GM12872 (cell line): ENCODE results near the gene UNCX.

ENCODE experiments used
- TF ChIP-seq, protein P1 (sequence below): IDR thresholded peaks from 3 replicates; pipeline ENCODE4 v1.5.1; 2011; ENCODE audit warnings: low read depth, mild to moderate bottlenecking, low read length, moderate library complexity; ENCODE audit not compliant: insufficient read depth

UNCX gene

DNA sequence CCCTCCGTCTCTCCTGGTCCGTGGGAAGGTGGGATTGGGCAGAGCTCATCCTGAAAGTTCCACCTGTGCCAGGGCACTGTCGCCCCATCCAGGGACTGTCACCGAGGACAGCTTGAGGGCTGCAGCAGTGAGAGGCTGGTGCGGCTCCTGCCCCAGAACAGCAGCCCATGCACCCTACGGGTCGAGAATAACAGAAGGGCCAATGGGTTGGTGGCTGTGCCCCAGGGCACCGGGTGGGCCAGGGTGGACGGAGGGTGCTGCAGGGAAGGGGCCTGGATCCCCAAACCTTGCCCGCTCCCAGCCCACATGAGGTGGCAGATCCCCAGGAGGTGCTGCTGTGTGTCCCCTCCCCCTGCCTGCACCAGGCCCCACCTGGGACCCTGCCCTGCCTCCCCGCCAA lies 23.9 kb downstream of the UNCX start:
- TF ChIP-seq, protein P1, sequence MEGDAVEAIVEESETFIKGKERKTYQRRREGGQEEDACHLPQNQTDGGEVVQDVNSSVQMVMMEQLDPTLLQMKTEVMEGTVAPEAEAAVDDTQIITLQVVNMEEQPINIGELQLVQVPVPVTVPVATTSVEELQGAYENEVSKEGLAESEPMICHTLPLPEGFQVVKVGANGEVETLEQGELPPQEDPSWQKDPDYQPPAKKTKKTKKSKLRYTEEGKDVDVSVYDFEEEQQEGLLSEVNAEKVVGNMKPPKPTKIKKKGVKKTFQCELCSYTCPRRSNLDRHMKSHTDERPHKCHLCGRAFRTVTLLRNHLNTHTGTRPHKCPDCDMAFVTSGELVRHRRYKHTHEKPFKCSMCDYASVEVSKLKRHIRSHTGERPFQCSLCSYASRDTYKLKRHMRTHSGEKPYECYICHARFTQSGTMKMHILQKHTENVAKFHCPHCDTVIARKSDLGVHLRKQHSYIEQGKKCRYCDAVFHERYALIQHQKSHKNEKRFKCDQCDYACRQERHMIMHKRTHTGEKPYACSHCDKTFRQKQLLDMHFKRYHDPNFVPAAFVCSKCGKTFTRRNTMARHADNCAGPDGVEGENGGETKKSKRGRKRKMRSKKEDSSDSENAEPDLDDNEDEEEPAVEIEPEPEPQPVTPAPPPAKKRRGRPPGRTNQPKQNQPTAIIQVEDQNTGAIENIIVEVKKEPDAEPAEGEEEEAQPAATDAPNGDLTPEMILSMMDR: no peak

DNA sequence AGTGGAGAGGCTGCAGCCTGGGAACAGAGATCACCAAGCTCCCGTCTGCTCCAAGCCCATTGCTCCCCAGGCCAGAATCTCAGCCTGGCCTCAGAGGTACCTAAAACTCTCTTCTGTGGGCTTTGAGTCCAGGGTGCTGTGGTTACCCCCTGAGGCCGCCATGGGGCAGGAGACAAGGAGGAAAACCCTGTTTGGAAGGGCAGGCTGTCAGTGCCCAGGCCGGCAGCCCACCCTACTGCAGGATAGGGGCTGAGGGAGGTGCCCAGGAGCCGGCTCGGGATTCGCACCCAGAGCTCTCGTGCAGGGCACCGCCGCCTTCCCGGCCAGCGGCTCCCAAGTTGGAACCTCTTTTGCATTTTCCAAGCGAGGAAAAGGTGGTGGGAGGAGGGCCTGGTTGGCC lies 24.5 kb downstream of the UNCX start:
- TF ChIP-seq, protein P1: no peak

DNA sequence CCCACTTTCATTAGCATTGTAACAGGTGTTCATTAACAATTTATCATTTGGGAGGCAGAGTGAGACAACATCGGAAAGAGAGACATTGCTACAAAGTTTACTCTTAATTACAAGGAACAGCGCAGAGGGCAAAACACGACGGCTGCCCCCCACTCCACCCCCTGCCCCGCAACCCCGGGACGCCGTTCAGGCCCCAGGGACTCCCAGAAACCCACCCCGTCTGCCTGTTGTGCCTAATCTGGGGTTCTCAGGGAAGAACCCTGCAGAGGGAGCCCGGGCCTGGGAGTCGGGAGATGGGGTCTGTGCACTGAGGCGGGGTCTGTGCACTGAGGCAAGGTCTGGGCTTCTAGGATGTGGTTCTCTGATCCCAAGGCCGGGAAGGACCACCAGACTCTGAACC lies 25.2 kb downstream of the UNCX start:
- TF ChIP-seq, protein P1: no peak

DNA sequence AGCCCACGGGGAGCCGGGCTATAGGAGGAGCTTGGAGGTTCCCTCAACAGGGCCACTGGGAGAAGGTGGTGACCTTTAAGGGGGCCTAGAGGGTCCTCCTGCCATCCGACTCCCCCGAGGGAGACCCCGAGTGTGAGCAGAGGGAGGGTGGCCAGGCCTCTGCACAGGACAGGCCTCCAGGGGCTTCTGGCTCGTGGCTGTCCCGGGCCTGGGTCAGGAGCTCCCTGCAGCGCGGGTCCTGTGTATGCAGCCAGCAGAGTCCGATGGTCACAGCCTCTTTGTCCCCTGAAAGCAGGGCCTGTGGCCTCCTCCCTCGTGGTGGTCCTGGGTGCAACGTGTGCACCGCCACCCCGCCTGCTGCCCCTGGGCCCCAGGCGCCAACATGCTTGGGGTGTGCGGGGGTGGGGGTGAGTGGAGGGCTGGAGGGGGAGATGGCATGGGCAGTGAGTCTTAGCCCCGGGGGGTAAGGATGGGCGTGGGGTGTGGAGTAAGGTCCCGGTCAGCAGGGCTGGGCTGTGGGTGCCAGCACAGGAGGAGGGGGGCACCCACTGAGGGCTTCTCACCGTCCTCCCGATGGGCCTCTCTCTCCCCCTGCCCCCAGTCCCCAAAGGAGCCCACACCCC lies 27.1 kb downstream of the UNCX start:
- TF ChIP-seq, protein P1: no peak

DNA sequence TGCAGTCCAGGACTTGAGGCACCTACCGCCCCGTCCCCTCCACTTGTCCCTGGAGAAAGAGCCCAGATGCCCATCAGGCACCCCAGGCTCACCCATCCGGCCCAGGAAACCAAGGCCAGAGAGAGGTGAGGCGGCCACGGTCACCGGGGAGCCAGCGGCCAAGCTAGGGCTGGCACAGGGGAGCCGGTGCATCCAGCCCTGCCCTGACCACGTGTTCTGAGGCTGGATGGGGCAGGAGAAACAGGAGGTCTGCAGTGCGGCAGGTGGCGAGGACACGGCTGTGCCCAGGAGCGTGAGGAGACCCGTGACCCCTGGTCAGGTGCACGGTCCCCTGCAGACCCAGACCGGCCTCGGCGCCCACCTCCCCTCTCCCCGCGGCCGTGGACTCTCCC lies 27.6 kb downstream of the UNCX start:
- TF ChIP-seq, protein P1: no peak

DNA sequence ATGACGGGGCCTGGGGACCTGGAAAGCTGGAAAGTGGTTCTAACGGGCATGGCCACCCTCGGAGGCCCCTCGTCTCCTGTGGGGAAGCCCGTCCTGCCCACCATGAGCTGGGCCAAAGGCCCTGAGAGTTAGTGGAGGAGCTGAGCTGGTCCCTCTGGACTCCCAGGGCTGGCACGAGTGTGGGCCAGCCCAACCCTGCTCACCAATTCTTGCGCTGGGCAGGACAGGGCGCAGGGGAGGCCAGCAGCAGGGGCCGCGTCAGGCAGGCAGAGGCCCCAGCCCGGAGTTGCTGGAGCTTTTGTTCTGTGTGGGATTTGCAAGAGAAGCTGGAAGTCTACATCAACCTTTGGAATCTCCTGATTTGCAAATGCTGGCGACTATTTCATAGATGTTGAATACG lies 29.8 kb downstream of the UNCX start:
- TF ChIP-seq, protein P1: no peak

DNA sequence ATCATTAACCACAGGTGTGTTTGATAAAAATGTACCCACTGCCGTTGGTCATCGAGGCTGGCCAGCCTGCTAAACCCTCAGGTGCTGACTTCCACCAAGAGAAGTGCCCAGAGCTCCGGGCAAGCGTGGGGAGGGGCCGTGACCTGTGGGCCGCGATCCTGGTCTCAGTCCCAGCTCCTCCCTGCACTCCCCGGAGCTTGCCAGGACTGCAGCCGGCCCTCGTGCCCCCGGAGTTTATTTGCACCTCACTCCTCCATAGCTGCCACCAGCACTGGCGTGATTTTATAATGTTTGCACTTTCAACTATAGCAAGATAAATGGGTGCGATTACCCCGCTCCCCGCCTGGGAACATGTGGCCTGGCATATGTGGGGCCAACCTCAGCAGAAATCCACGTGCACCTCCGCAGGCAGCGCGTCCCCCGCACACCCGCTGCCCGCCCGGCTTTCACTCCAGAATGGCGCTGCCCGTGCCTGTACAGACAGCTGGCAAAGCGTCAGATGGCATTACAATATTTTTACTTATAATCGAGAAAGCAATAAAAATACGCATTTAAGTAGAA lies 30.8 kb downstream of the UNCX start:
- TF ChIP-seq, protein P1: no peak
